Mucosa of stomach (tissue), 1 donor: ENCODE measurements around the gene EIF4ENIF1.
A peak's percentile ranks its signal among the peaks of the same experiment; 100 is the strongest.
"Not testable (repeated sequence)": the region's sequence is repeated elsewhere in the genome, so short reads cannot be mapped to it uniquely, and the experiment has no call there.

ENCODE experiments used
- H3K27me3 ChIP-seq: one replicate; pipeline ENCODE4 v1.7.0; 2013; ENCODE audit warnings: mild to moderate bottlenecking, low read length; ENCODE audit not compliant: control insufficient read depth, insufficient read depth
- H3K36me3 ChIP-seq: one replicate; pipeline ENCODE4 v1.7.0; 2013; ENCODE audit warnings: low read length; ENCODE audit not compliant: control insufficient read depth, insufficient read depth
- H3K4me1 ChIP-seq: one replicate; pipeline ENCODE4 v1.7.0; 2013; ENCODE audit warnings: mild to moderate bottlenecking, low read length; ENCODE audit not compliant: control insufficient read depth, insufficient read depth
- H3K4me3 ChIP-seq: one replicate; pipeline ENCODE4 v1.7.0; 2013; ENCODE audit warnings: low read length
- H3K9ac ChIP-seq: one replicate; pipeline ENCODE4 v1.7.0; 2013; ENCODE audit warnings: mild to moderate bottlenecking, low read length, moderate library complexity
- H3K9me3 ChIP-seq: one replicate; pipeline ENCODE4 v1.7.0; 2013; ENCODE audit warnings: mild to moderate bottlenecking, low read length, moderate library complexity; ENCODE audit not compliant: control insufficient read depth
- donor health status: Pancreatic carcinoma.

Gene EIF4ENIF1

DNA sequence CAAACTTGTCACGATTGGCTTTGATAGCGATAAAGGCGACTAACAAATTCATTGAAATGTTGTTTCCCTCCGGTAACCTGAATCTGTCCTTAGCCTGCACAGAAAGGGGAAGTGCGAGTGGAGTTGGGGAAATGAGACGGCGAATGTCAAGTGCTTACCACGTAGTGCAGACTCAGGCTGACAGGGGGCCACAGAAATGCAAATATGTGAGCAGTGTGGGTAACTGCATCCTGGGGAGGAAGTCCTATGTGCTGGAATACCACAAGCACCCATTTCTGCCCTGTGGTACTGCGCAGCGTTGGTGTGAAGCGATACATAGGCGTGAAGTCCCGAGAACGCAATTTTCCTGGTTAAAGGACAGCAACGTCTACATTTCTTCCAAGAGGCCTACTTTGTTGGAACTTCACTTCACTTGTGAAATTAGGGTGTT lies 869 bp upstream of the EIF4ENIF1 start:
- Histone ChIP-seq H3K27me3 (no peaks in the 10 kb centered on the region), H3K4me3 (peak overlapping the region; percentile 61), H3K9ac (peak overlapping the region; percentile 72), H3K9me3 (no peaks in the 10 kb centered on the region), H3K36me3 (no peaks in the 10 kb centered on the region), H3K4me1 (peaks cover 9% of the 10 kb centered on the region)

DNA sequence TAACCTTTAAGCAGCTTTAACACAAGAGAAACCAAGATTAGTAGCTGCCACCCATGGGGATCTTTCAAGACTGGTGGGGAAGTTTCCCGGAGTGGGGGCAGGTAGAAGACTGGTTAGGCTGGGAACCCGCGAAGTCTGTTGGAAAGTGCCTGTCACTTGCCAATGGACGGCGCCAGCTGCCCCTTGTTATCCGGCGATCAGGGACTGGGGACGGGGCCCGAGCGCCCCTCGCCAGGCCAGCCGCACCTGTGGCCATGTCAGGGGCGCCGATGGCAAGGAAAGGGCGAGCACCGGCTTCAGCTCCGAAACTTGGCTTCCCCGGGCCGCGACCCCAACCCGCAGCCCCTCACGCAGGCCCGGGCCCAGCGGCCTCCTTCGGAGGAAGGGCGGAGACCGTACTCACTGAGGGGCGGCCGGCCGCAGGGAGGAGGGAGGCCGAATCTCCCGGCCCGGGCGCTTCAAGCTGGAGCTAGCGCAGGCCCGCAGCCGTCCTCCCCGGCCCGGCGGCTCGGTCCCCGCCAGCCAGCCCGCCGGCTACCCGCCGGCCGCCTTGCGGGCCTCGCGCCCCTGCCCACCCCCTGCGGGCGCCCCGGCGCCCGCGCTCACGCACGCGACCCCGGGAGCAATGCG lies 539 bp downstream of the EIF4ENIF1 start:
- Histone ChIP-seq H3K27me3 (no peaks in the 10 kb centered on the region), H3K9me3 (no peaks in the 10 kb centered on the region), H3K4me3 (peak overlapping the region; percentile 1), H3K4me1 (peaks cover 9% of the 10 kb centered on the region), H3K9ac (peak overlapping the region; percentile 72), H3K36me3 (no peaks in the 10 kb centered on the region)

DNA sequence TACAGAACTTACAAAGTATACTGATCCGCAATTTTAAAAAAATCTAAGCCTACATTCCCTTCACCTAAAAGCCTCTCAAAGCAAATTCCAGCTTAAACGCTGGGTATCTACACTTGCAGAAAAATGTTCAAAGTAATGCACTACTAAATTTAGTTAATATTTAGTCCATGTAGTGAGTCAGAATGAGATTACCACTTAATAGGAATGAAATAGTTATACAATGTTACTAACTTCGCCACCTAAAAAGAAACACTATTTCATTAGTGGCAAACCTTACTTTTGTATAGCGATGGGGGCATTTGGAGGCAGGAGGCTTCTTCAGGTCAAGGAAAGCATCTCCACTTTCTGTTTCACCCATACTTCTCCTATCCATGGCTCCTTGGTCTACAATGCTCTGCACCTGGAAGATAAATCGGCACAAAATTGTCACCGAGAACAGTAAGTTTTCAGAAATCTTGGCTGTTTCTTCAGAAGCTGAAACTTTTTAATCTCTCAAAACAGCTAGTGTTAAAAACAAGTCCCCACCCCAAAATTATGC lies 1.2 kb downstream of the EIF4ENIF1 start:
- peaks cover 9% of the 10 kb centered on the region for H3K4me1 ChIP-seq
- peak overlapping the region; percentile 1 for H3K4me3 ChIP-seq
- H3K36me3 ChIP-seq, result no peaks in the 10 kb centered on the region
- no peaks in the 10 kb centered on the region for H3K27me3 ChIP-seq
- no peaks in the 10 kb centered on the region for H3K9me3 ChIP-seq
- H3K9ac ChIP-seq, result peak overlapping the region; percentile 66

DNA sequence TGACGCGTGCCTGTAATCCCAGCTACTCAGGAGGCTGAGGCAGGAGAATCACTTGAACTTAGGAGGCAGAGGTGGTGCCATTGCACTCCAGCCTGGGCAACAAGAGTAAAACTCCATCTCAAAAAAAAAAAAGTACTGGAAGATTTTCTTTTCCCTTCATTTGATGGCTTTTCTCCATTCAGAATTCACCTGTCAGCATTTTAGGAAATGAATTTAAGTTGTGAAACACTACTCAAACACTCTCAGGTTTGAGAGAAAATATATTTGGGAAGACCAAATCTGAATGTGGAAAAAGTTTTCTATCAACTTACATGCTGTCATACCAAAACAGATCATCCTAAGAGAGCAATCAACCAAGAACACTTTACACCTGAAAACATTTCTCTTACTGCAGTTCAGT lies 2.7 kb downstream of the EIF4ENIF1 start:
- Histone ChIP-seq H3K9me3 (no peaks in the 10 kb centered on the region), H3K4me3 (no peak overlapping the region), H3K4me1 (peaks cover 9% of the 10 kb centered on the region), H3K27me3 (no peaks in the 10 kb centered on the region), H3K9ac (no peak overlapping the region), H3K36me3 (no peaks in the 10 kb centered on the region)

DNA sequence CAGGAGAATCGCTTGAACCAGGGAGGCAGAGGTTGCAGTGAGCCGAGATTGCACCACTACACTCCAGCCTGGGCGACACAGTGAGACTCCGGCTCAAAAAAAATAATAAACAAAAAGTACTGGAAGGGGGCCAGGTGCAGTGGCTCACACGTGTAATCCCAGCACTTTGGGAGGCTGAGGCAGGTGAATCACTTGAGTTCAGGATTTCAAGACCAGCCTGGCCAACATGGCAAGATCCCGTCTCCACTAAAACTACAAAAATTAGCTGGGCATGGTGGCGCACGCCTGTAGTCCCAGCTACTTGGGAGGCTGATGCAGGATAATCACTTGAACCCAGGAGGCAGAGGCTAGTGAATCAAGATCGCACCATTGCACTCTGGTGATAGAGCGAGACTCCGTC lies 3.3 kb downstream of the EIF4ENIF1 start:
- H3K4me3 ChIP-seq, H3K9ac ChIP-seq, H3K4me1 ChIP-seq, H3K36me3 ChIP-seq, H3K9me3 ChIP-seq, H3K27me3 ChIP-seq: not testable (repeated sequence)

DNA sequence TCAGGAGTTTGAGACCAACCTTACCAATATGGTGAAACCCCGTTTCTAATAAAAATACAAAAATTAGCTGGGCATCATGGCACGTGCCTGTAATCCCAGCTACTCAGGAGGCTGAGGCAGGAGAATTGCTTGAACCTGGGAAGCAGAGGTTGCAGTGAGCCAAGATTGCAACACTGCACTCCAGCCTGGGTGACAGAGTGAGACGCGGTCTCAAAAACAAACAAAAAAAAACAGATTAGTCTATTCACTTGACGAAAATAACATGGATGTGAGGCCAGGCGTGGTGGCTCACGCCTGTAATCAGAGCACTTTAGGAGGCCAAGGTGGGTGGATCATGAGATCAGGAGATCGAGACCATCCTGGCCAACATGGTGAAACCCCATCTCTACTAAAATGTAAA lies 7.2 kb downstream of the EIF4ENIF1 start:
- not testable (repeated sequence) for H3K9ac ChIP-seq, H3K4me3 ChIP-seq, H3K27me3 ChIP-seq, H3K9me3 ChIP-seq, H3K4me1 ChIP-seq, H3K36me3 ChIP-seq

DNA sequence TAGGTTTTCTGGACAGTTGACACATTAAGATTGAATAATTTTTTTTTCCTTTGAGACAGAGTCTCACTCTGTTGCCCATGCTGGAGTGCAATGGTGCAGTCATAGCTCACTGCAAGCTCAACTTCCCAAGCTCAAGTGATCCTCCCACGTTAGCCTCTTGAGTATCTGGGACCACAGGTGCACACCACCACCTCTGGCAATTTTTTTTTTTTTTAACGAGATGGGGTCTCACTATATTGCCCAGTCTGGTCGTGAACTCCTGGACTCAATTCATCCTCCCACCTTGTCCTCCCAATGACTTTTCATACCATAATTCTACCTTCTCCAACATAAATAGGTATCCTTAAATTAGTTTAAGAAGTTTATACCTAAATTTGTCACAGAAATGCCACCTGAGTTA lies 8.5 kb downstream of the EIF4ENIF1 start:
- H3K9me3 ChIP-seq, result no peaks in the 10 kb centered on the region
- no peaks in the 10 kb centered on the region for H3K36me3 ChIP-seq
- no peak overlapping the region for H3K4me3 ChIP-seq
- no peak overlapping the region for H3K9ac ChIP-seq
- H3K4me1 ChIP-seq, result no peaks in the 10 kb centered on the region
- H3K27me3 ChIP-seq, result no peaks in the 10 kb centered on the region

DNA sequence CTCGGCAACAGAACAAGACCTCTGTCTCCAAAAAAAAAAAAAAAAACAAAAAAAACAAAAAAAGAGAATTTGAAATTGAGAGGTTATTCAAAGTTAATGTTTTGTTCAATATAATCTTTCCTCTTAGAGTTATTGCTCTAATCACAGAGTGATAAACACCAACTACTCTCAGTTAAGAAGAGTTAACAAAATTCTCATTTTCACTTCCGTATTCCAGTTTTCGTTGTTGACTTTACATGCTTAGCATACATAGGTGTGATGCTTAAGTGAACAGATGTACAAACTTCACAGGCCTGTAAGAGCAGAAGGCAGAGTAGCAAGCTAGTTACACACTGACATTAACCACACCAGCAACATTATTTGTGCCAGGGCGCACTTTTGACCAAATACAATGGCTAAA lies 12.3 kb downstream of the EIF4ENIF1 start:
- Histone ChIP-seq H3K27me3 (no peaks in the 10 kb centered on the region), H3K4me3 (no peak overlapping the region), H3K36me3 (no peaks in the 10 kb centered on the region), H3K4me1 (no peaks in the 10 kb centered on the region), H3K9me3 (no peaks in the 10 kb centered on the region), H3K9ac (no peak overlapping the region)

DNA sequence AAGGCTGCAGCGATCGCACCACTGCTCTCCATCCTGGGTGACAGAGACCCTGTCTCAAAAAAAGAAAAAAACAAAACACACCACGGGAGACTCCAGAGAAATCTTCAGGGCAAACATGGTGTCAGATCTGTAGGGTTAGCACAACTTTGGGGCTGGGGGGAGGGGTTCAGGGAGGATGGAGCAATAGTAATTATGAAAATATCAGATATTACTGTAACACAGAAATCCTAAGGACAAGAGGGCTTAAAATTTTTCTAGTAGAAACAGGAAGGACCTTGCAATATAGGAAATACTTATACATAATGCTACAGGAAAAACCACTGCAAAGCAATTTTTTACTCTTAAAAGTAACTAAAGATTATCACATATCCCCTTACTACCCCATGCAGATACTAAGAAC lies 13.8 kb downstream of the EIF4ENIF1 start:
- H3K9me3 ChIP-seq, result no peaks in the 10 kb centered on the region
- no peak overlapping the region for H3K9ac ChIP-seq
- H3K27me3 ChIP-seq, result no peaks in the 10 kb centered on the region
- no peaks in the 10 kb centered on the region for H3K36me3 ChIP-seq
- H3K4me1 ChIP-seq, result no peaks in the 10 kb centered on the region
- H3K4me3 ChIP-seq, result no peak overlapping the region

DNA sequence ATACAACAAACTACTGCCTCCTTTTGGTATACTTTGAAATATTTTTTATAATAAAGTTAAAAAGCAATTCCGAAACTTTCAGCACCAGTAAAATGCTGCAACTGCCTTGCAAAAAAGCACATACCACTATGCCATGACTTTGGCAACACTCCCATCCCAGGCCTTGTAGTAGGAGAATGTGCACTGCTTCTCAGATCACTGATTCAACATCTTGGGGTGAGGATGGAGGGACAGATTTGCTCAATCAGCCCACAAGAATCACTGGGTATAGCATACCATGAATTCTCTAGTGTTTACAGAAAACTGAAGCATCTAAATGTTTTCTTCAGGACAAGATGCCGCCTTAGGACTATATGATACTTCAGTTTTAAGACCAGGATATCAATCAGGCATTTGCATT lies 14.9 kb downstream of the EIF4ENIF1 start:
- H3K36me3 ChIP-seq, result no peaks in the 10 kb centered on the region
- no peaks in the 10 kb centered on the region for H3K9me3 ChIP-seq
- H3K9ac ChIP-seq, result no peak overlapping the region
- H3K27me3 ChIP-seq, result no peaks in the 10 kb centered on the region
- H3K4me1 ChIP-seq, result no peaks in the 10 kb centered on the region
- no peak overlapping the region for H3K4me3 ChIP-seq

DNA sequence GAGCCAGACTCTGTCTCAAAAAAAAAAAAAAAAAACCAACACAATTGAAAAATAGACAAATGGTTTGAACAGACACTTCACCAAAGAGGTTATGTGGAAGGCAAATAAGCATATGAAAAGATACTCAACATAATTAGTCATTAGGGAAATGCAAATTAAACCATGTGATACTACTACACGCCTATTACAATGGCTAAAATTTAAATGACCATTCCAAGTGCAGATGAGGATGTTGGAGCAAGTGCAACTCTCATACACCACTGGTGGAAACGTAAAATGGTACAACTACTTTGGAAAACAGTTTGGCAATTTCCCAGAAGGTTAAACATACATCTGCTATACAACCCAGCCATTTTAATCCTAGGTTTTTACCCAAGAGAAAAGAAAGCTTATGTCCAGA lies 24.3 kb downstream of the EIF4ENIF1 start:
- H3K36me3 ChIP-seq, result no peaks in the 10 kb centered on the region
- H3K4me3 ChIP-seq, result no peak overlapping the region
- no peaks in the 10 kb centered on the region for H3K9me3 ChIP-seq
- no peaks in the 10 kb centered on the region for H3K27me3 ChIP-seq
- no peaks in the 10 kb centered on the region for H3K4me1 ChIP-seq
- no peak overlapping the region for H3K9ac ChIP-seq

DNA sequence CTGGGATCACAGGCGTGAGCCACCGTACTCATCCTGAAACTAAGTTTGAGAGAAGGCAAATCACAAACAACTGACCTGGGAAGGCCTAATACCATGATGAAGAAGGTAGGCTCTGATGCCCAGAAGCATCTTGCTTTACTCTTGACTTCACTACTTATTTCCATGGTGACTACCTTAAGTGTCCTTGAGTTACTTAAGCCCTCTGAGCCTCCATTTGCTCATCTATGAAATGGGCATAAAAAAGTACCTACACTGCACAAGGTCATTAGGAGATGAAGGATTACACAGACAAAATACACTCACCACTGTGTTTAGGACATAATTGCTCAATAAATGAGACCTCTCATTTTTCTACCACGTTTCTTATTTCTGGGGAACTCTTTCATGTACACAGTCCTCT lies 27.9 kb downstream of the EIF4ENIF1 start:
- Histone ChIP-seq H3K4me1 (no peaks in the 10 kb centered on the region), H3K9ac (no peak overlapping the region), H3K9me3 (no peaks in the 10 kb centered on the region), H3K4me3 (no peak overlapping the region), H3K27me3 (no peaks in the 10 kb centered on the region), H3K36me3 (no peaks in the 10 kb centered on the region)
